SH-SY5Y (cell line): Measurements from ENCODE around the gene IFNK.

Experiments used
- GATA2 ChIP-seq: IDR thresholded peaks from 2 replicates; pipeline ENCODE4 v1.6.1; 2011; ENCODE audit warnings: mild to moderate bottlenecking, low read depth, low read length
- GATA3 ChIP-seq: IDR thresholded peaks from 2 replicates; pipeline ENCODE4 v1.6.1; 2011; ENCODE audit warnings: low read depth, mild to moderate bottlenecking, low read length, moderate library complexity

GRCh38 chr9:27565696-27566095 lies 41.6 kb downstream of the IFNK start:
- TF ChIP-seq GATA3, result no peak
- TF ChIP-seq GATA2, result no peak
